ENCODE measurements around the gene VIPAS39. TPM values are rescaled to one million over a fixed set of nuclear protein-coding genes. Genes with fewer than 3 reads are reported as not detected.

The VIPAS39 gene
- total and polyA plus RNA-seq, 9 of the 15 experiments (the other 6 are each of a cell fraction or from before 2014, with no cell fraction given): 5.7 to 25.6 (median 9.9) TPM

- peak overlapping the region; percentile 97 for H3K4me2 ChIP-seq (ENCODE audit: insufficient read depth, low read length)
- ChIA-PET CTCF (ENCODE audit: low intra/inter-chr PET ratio) (interaction anchor here (0.6 kb wide), 1 partner anchor 153 kb away, joined by 3 read pairs; no protein-coding TSS in a partner anchor), POLR2A (interaction anchor here (0.5 to 2.2 kb wide), 7 partner anchors 9 to 236 kb away, joined by 3 to 7 read pairs (median 4); no protein-coding TSS in a partner anchor)
- intact Hi-C loops (cut with micrococcal nuclease) (loop anchor here (2.0 to 5.0 kb wide), 5 partner anchors 51 to 189 kb away; partner anchors contain the start of genes GSTZ1, POMT2 and SPTLC2), in situ Hi-C loops (cut with MboI) (no loop called here)
- peaks cover 48% of the 10 kb centered on the region for H3K79me2 ChIP-seq (ENCODE audit: control insufficient read depth, insufficient read depth, low read length)
- no peaks in the 10 kb centered on the region for H3K9me3 ChIP-seq (replicated peaks; ENCODE audit: control insufficient read depth, insufficient read depth, low read depth, low read length)
- H3K36me3 ChIP-seq (ENCODE audit: control insufficient read depth, insufficient read depth, low read length): peaks cover 40% of the 10 kb centered on the region
- peaks cover 5% of the 10 kb centered on the region for H3K9me1 ChIP-seq (ENCODE audit: control insufficient read depth, insufficient read depth, low read length)
- under 1% methylated on average over 22 of the region's 29 CpGs for WGBS (ENCODE audit: insufficient coverage, low coverage, missing lambda C conversion rate)
- peak overlapping the region; percentile 100 for H2AFZ ChIP-seq (ENCODE audit: low read depth, low read length)
- no TSS peak for BruUV-seq (replicated peaks)
- H3K27ac ChIP-seq (ENCODE audit: extremely low read depth, low read depth, low read length): peak overlapping the region; percentile 99
- H3K4me3 ChIP-seq: peak overlapping the region; percentile 96
- no peaks in the 10 kb centered on the region for H3K27me3 ChIP-seq (ENCODE audit: control insufficient read depth in 2 of 2, insufficient read depth in 2 of 2, low read length in 2 of 2)
- H3K4me1 ChIP-seq (replicated peaks in 1 of 2; ENCODE audit: control insufficient read depth in 2 of 2, insufficient read depth in 2 of 2, low read length in 2 of 2): peaks cover 7 to 11% of the 10 kb centered on the region in 2 experiments; a peak in 3 of 5 replicates
- FAIRE-seq: peak; percentile 74
- ATAC-seq: peak; percentile 78
- H4K20me1 ChIP-seq (replicated peaks; ENCODE audit: control insufficient read depth, insufficient read depth, low read length): peaks cover 12% of the 10 kb centered on the region; the same call in 1 of the 2 replicates
- H3K9ac ChIP-seq (ENCODE audit: insufficient read depth in 1 of 2, low read depth in 2 of 2, low read length in 2 of 2): peak overlapping the region; percentile 92 to 98
- peak; percentile 33 to 78 (median 52) for DNase-seq (ENCODE audit: extremely low read depth in 1 of 4, low spot score in 3 of 4)
- TF ChIP-seq RBFOX2 (IDR thresholded peaks at IDR 0.05; ENCODE audit: low read depth, low read length) (peak; percentile 73), POLR2A (conservative IDR thresholded peaks at IDR 0.05) (0 out of 2 replicates have a peak, but pooled peaks have one; percentile 37)
- TF ChIP-seq, protein P1, sequence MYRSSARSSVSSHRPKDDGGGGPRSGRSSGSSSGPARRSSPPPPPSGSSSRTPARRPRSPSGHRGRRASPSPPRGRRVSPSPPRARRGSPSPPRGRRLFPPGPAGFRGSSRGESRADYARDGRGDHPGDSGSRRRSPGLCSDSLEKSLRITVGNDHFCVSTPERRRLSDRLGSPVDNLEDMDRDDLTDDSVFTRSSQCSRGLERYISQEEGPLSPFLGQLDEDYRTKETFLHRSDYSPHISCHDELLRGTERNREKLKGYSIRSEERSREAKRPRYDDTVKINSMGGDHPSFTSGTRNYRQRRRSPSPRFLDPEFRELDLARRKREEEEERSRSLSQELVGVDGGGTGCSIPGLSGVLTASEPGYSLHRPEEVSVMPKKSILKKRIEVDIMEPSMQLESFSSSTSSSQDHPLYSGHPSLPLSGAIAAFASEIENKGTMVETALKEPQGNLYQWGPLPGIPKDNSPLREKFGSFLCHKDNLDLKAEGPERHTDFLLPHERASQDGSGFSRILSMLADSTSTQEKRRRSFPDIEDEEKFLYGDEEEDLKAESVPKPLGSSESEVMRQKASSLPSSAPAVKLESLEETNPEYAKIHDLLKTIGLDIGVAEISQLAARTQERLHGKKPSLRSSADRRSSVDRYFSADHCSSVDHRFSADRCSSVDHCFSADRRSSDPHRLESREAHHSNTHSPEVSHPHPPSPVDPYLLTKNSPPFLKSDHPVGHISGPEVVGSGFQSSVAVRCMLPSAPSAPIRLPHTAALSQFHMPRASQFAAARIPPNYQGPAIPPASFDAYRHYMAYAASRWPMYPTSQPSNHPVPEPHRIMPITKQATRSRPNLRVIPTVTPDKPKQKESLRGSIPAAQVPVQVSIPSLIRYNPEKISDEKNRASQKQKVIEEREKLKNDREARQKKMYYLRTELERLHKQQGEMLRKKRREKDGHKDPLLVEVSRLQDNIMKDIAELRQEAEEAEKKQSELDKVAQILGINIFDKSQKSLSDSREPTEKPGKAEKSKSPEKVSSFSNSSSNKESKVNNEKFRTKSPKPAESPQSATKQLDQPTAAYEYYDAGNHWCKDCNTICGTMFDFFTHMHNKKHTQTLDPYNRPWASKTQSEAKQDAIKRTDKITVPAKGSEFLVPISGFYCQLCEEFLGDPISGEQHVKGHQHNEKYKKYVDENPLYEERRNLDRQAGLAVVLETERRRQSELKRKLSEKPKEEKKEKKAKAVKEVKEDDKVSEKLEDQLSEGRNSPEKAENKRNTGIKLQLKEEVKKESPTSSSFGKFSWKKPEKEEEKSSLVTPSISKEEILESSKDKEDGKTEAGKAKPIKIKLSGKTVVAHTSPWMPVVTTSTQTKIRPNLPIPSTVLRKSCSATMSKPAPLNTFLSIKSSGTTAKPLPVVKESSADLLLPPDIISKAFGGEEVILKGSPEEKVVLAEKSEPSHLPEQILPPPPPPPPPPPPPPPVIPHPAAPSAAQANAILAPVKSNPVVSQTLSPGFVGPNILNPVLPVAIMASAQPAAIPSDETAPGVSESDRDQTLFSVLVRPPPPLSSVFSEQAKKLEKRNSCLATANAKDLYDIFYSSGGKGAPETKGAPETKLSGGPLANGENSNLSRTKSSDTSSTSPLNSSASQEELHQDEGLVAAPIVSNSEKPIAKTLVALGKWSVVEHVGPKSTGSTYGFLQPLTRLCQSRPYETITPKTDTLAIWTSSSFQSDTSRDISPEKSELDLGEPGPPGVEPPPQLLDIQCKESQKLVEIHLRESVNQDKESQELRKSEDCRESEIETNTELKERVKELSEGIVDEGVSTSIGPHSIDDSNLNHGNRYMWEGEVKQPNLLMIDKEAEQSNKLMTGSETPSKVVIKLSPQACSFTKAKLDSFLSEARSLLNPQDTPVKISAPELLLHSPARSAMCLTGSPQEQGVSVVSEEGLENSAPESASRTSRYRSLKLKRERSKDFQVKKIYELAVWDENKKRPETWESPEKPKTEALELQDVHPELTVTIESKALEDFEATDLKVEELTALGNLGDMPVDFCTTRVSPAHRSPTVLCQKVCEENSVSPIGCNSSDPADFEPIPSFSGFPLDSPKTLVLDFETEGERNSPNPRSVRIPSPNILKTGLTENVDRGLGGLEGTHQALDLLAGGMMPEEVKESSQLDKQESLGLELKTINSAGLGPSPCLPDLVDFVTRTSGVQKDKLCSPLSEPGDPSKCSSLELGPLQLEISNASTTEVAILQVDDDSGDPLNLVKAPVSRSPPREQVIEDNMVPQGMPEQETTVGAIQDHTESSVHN (IDR thresholded peaks at IDR 0.05; ENCODE audit: borderline replicate concordance in 1 of 2, low read depth in 1 of 2): no peak
- TF ChIP-seq, protein P2, sequence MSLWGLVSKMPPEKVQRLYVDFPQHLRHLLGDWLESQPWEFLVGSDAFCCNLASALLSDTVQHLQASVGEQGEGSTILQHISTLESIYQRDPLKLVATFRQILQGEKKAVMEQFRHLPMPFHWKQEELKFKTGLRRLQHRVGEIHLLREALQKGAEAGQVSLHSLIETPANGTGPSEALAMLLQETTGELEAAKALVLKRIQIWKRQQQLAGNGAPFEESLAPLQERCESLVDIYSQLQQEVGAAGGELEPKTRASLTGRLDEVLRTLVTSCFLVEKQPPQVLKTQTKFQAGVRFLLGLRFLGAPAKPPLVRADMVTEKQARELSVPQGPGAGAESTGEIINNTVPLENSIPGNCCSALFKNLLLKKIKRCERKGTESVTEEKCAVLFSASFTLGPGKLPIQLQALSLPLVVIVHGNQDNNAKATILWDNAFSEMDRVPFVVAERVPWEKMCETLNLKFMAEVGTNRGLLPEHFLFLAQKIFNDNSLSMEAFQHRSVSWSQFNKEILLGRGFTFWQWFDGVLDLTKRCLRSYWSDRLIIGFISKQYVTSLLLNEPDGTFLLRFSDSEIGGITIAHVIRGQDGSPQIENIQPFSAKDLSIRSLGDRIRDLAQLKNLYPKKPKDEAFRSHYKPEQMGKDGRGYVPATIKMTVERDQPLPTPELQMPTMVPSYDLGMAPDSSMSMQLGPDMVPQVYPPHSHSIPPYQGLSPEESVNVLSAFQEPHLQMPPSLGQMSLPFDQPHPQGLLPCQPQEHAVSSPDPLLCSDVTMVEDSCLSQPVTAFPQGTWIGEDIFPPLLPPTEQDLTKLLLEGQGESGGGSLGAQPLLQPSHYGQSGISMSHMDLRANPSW (CRISPR knock-in tag; IDR thresholded peaks at IDR 0.05): no peak
- TF ChIP-seq, protein P3, sequence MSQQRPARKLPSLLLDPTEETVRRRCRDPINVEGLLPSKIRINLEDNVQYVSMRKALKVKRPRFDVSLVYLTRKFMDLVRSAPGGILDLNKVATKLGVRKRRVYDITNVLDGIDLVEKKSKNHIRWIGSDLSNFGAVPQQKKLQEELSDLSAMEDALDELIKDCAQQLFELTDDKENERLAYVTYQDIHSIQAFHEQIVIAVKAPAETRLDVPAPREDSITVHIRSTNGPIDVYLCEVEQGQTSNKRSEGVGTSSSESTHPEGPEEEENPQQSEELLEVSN (IDR thresholded peaks at IDR 0.05; ENCODE audit: borderline replicate concordance in 1 of 2, extremely low read depth in 1 of 2, insufficient read depth in 1 of 2, insufficient read length in 1 of 2, low read depth in 1 of 2, low read length in 1 of 2, poor library complexity in 1 of 2, severe bottlenecking in 1 of 2): peak in 1 of 2 experiments; percentile 46
- TF ChIP-seq, protein P4, sequence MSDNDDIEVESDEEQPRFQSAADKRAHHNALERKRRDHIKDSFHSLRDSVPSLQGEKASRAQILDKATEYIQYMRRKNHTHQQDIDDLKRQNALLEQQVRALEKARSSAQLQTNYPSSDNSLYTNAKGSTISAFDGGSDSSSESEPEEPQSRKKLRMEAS (CRISPR knock-in tag; IDR thresholded peaks at IDR 0.05): peak; percentile 69
Observed at GRCh38 chr14:77458249-77458950, 999 bp upstream of the VIPAS39 start.
